ENCODE measurements around the gene AVP. TPM values are rescaled to one million over a fixed set of nuclear protein-coding genes. Genes with fewer than 3 reads are reported as not detected.

The AVP gene
- total and polyA plus RNA-seq, 9 of the 15 experiments (the other 6 are each of a cell fraction or from before 2014, with no cell fraction given), result not detected

DNA sequence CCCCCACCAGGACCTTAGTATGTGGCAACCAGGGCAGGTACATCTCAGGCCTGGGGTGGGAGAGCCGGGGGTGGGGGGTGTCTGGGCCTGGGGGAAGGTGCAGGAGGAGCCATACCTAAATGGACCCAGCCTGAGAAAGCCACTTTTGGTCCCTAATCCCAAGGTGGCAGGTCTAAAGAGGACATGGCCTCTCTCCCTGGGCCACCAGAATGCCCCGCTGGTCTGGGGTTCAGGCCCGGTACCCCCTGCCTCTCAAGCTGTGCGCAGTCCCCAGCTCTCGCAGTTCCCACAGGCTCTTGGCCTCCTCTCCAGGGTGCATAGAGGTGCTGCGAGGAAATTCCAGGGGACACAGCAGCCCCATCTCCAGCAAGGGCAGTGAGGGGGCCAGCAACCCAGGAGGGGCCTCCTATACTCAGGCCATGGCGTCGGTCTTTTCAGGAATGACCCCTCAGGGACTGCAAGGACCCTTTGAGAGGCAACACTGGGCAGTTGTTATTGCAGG, 1.1 kb upstream of the AVP start:
- Histone ChIP-seq H3K4me2 (ENCODE audit: insufficient read depth, low read length) (no peak overlapping the region), H4K20me1 (replicated peaks; ENCODE audit: control insufficient read depth, insufficient read depth, low read length) (no peaks in the 10 kb centered on the region), H3K79me2 (ENCODE audit: control insufficient read depth, insufficient read depth, low read length) (no peaks in the 10 kb centered on the region), H3K9me3 (replicated peaks; ENCODE audit: control insufficient read depth, insufficient read depth, low read depth, low read length) (no peaks in the 10 kb centered on the region), H3K9ac (ENCODE audit: insufficient read depth in 1 of 2, low read depth in 2 of 2, low read length in 2 of 2) (no peak overlapping the region), H3K36me3 (ENCODE audit: control insufficient read depth, insufficient read depth, low read length) (no peaks in the 10 kb centered on the region), H3K27me3 (ENCODE audit: control insufficient read depth in 2 of 2, insufficient read depth in 2 of 2, low read length in 2 of 2) (no peaks in the 10 kb centered on the region), H3K4me1 (replicated peaks in 1 of 2; ENCODE audit: control insufficient read depth in 2 of 2, insufficient read depth in 2 of 2, low read length in 2 of 2) (peaks cover 3 to 28% of the 10 kb centered on the region in 2 experiments; a peak in 3 of 5 replicates), H3K27ac (ENCODE audit: extremely low read depth, low read depth, low read length) (no peak overlapping the region), H2AFZ (ENCODE audit: low read depth, low read length) (no peak overlapping the region), H3K4me3 (no peak overlapping the region), H3K9me1 (ENCODE audit: control insufficient read depth, insufficient read depth, low read length) (peaks cover 3% of the 10 kb centered on the region)
- no peak for FAIRE-seq
- 81% methylated on average over 7 of the region's 8 CpGs for WGBS (ENCODE audit: insufficient coverage, low coverage, missing lambda C conversion rate)
- CTCF ChIA-PET (ENCODE audit: low intra/inter-chr PET ratio), result no interaction called here
- intact Hi-C loops (cut with micrococcal nuclease), result no loop called here
- POLR2A ChIA-PET, result no interaction called here
- TF ChIP-seq POLR3A (IDR thresholded peaks at IDR 0.05; ENCODE audit: borderline replicate concordance, extremely low read depth, insufficient read depth, insufficient read length) (no peak), TBL1XR1 (IDR thresholded peaks at IDR 0.05; ENCODE audit: low read length in 2 of 2) (no peak), ESRRA (IDR thresholded peaks at IDR 0.05; ENCODE audit: borderline replicate concordance, low read depth) (no peak), TGIF2 (CRISPR knock-in tag; IDR thresholded peaks at IDR 0.05) (no peak), SIRT6 (IDR thresholded peaks at IDR 0.05; ENCODE audit: low read depth, low read length) (no peak), SLC30A9 (CRISPR knock-in tag; IDR thresholded peaks at IDR 0.05) (no peak), SFPQ (IDR thresholded peaks at IDR 0.05; ENCODE audit: low read depth, low read length) (no peak), ELF2 (CRISPR knock-in tag; IDR thresholded peaks at IDR 0.05) (no peak)
- TF ChIP-seq, protein P1, sequence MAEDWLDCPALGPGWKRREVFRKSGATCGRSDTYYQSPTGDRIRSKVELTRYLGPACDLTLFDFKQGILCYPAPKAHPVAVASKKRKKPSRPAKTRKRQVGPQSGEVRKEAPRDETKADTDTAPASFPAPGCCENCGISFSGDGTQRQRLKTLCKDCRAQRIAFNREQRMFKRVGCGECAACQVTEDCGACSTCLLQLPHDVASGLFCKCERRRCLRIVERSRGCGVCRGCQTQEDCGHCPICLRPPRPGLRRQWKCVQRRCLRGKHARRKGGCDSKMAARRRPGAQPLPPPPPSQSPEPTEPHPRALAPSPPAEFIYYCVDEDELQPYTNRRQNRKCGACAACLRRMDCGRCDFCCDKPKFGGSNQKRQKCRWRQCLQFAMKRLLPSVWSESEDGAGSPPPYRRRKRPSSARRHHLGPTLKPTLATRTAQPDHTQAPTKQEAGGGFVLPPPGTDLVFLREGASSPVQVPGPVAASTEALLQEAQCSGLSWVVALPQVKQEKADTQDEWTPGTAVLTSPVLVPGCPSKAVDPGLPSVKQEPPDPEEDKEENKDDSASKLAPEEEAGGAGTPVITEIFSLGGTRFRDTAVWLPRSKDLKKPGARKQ (CRISPR knock-in tag; IDR thresholded peaks at IDR 0.05), result no peak
- TF ChIP-seq, protein P2, sequence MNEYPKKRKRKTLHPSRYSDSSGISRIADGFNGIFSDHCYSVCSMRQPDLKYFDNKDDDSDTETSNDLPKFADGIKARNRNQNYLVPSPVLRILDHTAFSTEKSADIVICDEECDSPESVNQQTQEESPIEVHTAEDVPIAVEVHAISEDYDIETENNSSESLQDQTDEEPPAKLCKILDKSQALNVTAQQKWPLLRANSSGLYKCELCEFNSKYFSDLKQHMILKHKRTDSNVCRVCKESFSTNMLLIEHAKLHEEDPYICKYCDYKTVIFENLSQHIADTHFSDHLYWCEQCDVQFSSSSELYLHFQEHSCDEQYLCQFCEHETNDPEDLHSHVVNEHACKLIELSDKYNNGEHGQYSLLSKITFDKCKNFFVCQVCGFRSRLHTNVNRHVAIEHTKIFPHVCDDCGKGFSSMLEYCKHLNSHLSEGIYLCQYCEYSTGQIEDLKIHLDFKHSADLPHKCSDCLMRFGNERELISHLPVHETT (CRISPR knock-in tag; conservative IDR thresholded peaks at IDR 0.05 in 1 of 2, IDR thresholded peaks at IDR 0.05 in 1 of 2), result no peak
- DNase-seq (ENCODE audit: extremely low read depth in 1 of 4, low spot score in 3 of 4), result no peak
- in situ Hi-C loops (cut with MboI), result no loop called here
- BruUV-seq (replicated peaks), result no TSS peak
- ATAC-seq, result no peak; the same call in 2 of the 3 replicates

All from K562 (cell line).